NCI-H524 treated with DMSO at 0.1 percent for 48 hours (cell line): Measurements from ENCODE around the gene C17orf67.
"Not testable (repeated sequence)": the region's sequence is repeated elsewhere in the genome, so short reads cannot be mapped to it uniquely, and the experiment has no call there.

Experiments used
- DNase-seq: peaks from one replicate; lab custom pipeline; 2025; lab: John Stamatoyannopoulos, UW

C17orf67 gene

DNA sequence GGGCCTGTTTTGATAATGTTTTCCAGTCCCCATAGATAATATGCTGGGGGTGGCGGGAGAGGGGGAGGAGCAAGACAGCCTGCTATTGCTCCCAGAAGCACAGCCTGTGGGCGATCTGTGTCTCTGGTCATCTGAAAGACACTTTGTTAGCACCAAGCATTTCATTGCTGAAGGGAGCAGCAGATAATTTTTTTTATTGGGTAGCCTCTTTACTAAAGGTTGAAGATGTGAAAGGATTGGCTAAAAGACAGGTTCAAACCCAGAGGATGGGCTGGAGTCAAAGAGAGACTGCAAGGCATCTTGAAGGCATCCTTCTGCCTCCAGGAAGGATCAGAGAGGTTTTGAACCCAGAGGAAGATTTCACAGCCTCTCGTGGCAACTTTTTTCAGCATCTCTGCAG, 60.6 kb downstream of the C17orf67 start:
- no peak for DNase-seq

DNA sequence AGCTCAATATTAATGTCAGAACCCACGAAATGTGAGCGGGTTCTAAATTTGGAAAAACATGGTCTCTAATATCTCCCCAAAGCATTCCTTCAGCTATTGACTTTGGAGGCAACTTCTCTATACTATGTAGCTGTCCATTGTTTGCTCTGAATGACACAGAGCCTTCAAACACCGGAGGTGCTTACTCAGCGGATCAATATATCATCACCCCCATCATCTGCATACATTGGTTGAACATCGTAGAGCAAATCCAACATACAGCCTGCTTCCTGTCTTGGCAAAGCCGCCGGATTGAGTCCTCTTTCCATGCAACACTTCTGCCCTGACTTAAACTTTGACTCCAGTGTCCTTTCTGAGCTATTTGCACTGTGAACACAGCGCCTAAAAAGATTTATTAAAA, 61.3 kb downstream of the C17orf67 start:
- no peak for DNase-seq

DNA sequence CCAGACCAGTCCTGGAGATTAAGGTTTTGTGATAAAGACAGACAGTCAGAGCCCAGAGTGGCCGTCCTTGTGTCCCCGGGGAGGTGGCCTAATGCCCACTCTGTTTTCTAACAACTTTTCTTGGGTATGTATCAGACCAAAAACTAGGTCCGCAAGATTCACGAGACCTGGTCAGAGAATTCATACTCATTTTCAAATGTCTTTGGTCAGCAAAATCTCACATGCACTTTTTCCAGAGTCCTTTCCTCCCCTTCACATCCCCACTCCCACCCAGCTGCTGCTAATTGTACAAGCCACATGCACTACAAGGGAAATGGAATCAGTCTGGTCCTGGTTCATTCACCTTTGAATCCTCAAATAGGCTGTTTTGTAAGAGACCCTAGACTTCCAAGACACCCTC, 61.7 kb downstream of the C17orf67 start:
- no peak for DNase-seq

DNA sequence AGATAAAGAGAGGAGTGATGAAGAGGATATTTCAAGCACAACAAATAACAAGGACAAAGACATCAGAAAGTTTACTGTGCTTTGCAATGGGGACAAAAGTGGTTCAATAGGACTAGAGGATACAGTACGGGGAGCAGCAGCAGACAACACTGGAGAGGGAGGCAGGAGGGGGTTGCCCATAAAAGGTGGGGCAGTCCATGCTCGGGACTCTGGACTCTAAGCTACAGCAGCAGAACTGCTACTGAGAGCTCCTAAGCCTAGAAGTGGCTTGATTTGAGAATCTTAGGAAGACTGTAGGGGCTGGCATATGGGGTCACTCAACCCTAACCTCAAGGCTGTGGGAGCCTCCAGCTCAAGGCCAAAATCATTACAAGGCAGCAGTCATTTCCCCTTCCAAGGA, 62.2 kb downstream of the C17orf67 start:
- no peak for DNase-seq

DNA sequence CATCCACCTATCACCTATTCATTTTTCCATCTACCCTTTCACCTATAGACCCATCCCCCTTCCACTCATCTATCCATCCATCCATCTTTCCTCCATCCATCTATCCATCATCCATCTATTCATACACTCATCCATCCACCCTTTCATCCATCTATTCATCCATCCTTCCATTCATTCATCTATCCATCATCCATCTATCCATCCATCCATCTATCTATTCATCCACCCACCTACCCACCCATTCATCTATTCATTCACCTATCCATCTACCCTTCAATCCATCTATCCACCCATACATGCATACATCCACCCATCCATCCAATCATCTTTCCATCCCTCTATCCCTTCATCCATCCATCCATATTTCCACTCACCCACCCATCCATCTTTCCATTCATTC, 63.3 kb downstream of the C17orf67 start:
- DNase-seq = no peak

DNA sequence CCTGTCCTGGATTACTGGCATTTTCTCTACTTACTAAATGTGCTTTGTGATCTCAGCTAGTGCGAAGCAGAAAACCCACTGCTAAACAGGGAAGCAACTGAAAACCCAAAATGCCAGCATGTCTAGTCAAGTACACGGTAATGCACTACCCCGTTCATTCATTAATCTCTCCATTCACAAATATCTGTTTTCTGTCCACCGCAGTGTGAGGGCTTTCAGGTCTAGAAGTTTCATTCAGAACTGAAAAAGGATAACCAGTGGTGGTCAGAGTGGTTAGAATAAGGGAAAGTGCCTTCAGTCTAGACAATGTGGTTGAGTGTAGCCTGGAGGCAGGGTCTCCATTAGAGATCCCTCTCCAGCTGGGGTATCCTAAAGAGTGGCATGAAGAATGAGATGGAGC, 68.3 kb downstream of the C17orf67 start:
- DNase-seq = no peak

DNA sequence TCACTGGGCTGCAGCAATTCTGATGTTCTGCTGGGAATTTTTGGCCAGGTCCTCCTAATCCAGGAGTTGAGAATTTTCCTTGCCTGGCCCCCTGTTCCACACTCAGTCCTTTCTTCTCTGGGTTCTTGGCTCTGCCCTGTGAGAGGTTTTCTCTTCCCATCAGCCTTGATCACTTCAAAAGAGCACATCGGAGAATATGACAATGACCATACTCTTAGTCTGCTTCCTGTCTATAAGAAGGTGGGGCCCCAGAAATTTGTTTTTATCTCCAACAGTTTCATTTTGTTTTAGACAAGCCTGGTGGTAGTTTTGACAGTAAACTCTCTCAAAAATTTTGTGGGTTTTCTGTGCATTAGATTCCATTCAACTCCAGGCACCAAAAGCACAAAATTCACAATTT, 70.7 kb downstream of the C17orf67 start:
- no peak for DNase-seq

DNA sequence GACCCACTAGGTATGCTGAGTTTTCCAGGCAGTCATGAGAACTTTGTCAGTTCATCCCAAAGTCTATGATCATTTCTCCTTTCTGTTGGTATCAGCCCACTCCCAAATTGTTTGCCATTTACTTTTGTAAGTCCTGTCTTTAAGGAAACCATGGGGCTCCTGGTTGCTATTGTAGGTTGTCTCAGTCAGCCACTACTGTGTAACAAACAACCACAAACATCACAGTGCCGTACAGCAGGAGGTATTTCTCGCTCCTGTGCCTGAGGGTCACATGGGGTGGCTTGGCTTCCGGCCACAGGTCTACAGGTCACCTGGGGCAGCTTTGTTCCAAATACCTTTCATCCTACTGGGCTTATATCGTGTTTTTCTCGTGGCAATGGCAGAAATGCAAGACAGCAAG, 71.6 kb downstream of the C17orf67 start:
- DNase-seq = no peak

DNA sequence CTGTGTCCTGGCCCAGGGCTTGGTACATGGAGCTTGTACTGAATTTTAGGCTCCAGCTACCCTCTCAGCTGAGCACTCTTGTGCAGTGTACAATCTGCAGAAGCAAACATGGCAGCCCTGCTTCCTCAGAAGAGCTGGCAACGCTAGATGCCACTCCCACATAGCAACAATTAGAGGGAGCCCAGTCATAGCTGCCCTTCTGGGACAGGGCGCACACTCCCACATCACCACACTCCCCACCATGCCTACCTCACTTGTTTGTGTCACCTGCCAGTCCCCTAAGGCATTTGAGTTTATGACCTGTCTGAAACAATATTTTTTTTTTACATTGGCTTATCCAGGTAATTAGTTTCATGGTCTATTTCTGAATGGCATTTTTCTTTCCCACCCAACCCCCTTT, 72.3 kb downstream of the C17orf67 start:
- DNase-seq = no peak

DNA sequence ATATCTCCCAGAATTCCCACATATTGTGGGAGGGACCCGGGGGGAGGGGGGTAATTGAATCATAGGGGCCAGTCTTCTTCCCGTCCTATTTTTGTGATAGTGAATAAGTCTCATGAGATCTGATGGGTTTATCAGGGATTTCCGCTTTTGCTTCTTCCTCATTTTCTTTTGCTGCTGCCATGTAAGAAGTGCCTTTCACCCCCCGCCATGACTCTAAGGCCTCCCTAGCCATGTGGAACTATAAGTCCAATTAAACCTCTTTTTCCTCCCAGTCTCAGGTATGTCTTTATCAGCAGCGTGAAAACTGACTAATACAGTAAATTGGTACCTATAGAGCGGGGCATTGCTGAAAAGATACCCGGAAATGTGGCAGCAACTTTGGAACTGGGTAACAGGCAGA, 76.1 kb downstream of the C17orf67 start:
- not testable (repeated sequence) for DNase-seq

DNA sequence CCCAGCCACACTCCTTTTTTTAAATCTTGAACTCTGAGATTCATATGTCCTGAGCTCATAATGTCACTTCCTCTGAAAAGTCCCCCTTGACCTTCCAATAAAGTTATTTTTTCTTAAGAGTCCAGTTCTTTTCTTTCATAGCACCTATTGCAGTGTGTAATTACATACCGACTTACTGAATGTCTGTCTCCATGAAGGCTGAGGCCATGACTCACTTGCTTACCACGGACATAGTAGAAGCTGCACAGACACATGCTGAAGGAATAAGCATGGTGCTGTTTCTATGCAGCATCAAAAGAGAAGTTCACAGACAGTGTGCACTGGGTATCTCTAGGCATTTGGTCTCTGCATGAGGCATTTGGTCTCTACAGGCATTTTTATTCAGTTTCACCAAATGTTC, 77.2 kb downstream of the C17orf67 start:
- DNase-seq = no peak

DNA sequence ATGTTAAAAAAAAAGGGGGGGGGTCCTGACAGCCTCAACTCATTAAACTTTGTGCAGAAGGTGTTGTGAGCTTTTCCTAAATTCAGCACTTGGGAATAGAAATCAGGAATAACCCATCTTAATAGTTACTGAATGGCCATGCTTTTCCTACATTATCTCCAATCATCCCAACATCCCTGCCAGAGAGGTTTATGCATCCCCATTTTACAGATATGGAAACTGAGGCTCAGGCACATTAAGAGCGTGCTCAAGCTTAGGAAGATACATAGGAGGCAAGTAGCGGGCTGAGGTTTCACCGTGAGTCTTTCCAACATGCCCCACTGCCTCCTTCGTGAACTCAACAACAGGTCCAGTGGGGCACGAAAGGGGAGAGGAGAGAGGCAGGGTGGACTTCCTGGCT, 78.4 kb downstream of the C17orf67 start:
- DNase-seq = no peak

DNA sequence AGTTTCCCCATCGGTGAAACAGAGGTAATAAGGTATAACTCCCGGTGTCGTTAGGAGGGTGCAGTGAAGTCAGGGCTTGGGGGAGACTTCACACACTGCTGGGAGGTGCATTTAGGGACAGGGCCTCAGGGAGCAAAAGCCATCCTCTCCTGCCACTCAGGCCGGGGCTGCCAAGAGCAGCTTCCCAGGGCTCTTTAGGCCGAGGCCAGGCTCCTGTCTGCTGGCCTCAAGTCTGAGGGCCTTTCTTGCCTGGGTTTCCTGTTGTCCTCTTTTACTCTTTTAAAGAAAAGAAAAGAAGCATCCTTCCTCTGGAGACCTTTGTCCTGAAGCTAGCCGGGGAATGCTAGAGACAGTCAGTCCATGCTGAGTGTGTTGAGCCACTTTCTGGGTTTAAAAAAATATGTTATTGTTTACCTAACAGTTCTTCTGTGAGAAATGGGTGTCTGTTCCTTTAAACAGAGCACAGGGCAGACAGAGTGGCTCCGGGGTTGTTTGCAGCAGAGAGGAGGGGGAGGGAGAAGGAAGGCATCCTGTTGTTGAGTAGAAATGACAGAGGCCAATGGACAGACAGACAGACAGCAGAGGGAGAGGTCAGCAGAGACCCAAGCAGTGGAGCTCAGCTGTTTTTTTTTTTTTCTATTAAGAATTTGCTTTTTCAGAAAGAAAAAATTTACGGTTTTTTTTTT, 79.1 kb downstream of the C17orf67 start:
- no peak for DNase-seq

DNA sequence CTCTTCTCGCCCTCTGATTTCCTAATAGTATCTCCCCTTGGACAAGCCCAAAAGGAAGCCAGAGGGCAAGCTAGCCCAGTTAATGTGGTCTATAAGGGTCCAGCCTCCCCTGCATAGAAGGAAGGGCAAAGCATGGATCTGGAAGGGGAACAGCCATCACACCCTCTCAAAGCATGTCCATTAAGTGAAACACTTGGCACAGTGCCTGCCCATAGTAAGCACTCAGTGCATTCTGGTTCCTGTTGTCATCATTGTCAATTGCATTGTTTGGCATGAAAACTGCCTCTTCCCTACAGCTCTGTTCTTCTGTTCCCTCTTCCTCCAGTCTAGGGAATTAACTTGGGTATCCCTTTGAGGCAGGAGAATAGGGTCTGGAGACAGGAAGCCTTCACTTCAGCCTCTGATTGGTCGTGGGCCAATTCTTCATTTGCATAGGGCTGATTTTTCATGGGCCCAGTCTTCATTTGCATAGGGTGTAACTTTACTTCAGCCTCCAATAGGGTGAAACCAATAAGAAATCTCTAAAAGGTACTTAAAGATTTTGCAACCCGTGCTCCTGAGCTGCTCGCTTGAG, 81.4 kb downstream of the C17orf67 start:
- DNase-seq = no peak

DNA sequence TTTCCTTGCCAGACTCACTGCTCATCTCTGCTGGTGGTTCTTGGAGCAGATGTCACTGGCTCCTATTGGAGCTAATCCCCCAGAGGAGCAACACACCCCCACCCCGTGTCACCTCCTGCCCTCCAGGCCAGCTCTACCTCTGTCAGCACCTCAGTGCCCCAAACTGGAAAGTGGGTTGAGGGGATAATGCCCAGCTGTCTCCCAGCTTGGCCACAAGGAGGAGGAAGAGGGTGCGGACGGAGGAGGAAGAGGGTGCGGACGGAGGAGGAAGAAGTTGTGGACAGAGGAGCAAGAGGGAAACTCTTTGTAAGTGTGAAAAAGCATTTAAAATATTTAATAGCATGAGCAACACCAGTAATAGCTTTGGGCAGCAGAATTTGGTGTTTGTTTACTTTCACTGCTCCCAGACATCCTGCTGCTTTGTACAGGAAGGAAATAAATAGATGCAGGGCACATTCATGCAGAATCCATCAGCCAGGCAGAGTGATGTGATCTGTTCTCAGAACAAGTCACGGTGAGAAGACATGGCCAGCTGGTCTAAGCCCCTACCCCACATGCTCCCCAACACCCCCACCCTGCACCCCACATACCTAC, 82.5 kb downstream of the C17orf67 start:
- DNase-seq = no peak

DNA sequence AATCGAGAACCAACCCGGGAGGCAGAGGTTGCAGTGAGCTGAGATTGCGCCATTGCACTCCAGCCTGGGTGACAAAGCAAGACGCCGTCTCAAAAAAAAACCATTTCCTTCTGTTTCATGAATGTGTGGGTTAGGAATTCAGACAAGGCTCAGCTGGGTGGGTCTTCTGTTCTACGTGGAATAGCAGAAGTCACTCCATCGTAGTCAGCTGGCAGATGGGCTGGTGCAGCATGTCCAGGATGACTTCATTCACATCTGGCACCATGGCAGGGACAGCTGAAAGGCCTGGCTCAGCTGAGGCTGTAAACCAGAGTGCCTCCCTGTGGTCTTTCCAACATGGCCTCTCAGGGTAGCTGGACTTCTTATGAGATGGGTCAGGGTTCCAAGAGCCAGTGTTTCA, 89.0 kb downstream of the C17orf67 start:
- DNase-seq = no peak

DNA sequence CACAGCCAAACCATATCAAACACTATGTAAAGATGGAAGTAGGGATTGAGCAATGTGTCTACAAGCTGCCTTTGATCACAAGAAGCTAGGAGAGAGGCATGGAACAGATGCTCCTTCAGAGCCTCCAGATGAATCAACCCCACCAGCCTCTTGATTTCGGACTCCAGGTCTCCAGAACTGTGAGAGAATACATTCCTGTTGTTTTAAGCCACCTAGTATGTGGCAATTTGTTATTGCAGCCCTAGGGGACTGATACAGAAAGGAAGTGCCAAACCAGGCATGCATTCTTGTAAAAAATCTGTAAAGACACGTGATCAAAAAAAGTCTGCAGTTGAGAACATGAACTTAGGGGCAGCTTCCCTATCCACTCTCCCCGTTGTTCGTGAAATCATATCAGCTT, 91.1 kb downstream of the C17orf67 start:
- DNase-seq = no peak
